ENCODE results near the gene ABHD4.
A peak's percentile ranks its signal among the peaks of the same experiment; 100 is the strongest.
"Not testable (repeated sequence)": the region's sequence is repeated elsewhere in the genome, so short reads cannot be mapped to it uniquely, and the experiment has no call there.

ABHD4 gene, protein sequence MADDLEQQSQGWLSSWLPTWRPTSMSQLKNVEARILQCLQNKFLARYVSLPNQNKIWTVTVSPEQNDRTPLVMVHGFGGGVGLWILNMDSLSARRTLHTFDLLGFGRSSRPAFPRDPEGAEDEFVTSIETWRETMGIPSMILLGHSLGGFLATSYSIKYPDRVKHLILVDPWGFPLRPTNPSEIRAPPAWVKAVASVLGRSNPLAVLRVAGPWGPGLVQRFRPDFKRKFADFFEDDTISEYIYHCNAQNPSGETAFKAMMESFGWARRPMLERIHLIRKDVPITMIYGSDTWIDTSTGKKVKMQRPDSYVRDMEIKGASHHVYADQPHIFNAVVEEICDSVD

DNA sequence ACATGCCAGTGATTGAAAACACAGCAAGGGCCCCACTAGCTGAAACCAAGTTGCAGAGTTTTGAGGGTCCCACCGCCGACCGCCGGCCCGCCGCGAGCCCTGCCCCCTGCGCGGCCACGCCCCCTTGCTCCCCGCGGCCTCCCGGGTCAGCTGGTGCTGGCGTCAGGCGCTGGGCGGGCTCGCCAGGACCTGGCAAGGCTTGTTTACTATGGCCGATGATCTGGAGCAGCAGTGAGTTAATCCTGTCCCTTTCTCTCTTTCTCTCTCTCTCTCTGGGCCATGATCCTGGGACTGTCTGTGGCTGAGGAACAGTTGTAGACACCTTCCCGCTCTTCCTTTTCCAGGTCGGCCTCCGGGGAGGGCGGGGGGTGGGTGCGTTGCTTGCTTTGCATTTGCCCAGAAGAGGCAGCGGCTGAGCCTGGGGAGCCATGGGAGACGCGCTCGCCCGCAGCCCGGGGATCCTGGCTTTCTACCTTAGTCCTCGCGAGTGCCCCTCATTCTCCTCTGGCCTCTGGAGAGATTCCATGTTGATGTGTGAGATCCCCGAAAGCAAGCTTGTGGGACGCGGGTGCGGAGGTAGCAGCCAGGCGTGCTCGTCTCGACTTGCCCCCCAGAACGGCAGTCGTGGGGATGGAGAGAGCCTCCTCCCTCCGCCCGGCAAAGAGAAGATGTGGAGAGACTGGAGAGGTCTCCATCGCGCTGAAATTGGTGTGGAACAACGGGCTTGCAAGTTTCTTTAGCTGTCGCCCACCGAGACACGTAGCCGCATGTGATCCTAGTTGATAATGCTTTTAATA lies at the start of gene ABHD4:
TSS of gene ABHD4 (plus strand) at position 202 of the 797 bp plus-strand sequence. CDS start at position 209, 7 bp downstream.
- DNase-seq = peak; percentile 59

DNA sequence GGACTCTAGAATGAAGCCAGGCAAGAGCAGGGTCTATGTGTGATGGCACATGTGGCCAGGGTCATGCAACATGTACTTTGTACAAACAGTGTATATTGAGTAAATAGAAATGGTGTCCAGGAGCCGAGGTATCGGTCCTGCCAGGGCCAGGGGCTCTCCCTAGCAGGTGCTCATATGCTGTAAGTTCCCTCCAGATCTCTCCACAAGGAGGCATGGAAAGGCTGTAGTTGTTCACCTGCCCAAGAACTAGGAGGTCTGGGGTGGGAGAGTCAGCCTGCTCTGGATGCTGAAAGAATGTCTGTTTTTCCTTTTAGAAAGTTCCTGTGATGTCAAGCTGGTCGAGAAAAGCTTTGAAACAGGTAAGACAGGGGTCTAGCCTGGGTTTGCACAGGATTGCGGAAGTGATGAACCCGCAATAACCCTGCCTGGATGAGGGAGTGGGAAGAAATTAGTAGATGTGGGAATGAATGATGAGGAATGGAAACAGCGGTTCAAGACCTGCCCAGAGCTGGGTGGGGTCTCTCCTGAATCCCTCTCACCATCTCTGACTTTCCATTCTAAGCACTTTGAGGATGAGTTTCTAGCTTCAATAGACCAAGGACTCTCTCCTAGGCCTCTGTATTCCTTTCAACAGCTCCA lies 48.7 kb upstream of the ABHD4 start:
- no peak for DNase-seq

DNA sequence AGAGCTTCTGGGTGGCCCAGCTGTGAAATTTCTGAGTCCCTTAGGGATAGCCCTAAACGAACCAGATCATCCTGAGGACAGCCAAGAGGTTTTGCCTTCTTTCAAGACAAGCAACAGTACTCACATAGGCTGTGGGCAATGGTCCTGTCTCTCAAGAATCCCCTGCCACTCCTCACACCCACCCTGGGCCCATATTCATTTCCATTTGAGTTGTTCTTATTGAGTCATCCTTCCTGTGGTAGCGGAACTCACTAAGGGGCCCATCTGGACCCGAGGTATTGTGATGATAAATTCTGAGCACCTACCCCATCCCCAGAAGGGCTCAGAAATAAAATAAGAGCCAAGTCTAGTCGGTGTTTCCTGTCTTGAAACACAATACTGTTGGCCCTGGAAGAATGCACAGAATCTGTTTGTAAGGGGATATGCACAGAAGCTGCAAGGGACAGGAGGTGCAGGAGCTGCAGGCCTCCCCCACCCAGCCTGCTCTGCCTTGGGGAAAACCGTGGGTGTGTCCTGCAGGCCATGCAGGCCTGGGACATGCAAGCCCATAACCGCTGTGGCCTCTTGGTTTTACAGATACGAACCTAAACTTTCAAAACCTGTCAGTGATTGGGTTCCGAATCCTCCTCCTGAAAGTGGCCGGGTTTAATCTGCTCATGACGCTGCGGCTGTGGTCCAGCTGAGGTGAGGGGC lies 48.0 kb upstream of the ABHD4 start:
- DNase-seq = peak; percentile 62

DNA sequence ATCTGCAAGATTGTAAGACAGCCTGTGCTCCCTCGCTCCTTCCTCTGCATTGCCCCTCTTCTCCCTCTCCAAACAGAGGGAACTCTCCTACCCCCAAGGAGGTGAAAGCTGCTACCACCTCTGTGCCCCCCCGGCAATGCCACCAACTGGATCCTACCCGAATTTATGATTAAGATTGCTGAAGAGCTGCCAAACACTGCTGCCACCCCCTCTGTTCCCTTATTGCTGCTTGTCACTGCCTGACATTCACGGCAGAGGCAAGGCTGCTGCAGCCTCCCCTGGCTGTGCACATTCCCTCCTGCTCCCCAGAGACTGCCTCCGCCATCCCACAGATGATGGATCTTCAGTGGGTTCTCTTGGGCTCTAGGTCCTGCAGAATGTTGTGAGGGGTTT lies 46.5 kb upstream of the ABHD4 start:
- DNase-seq = no peak

DNA sequence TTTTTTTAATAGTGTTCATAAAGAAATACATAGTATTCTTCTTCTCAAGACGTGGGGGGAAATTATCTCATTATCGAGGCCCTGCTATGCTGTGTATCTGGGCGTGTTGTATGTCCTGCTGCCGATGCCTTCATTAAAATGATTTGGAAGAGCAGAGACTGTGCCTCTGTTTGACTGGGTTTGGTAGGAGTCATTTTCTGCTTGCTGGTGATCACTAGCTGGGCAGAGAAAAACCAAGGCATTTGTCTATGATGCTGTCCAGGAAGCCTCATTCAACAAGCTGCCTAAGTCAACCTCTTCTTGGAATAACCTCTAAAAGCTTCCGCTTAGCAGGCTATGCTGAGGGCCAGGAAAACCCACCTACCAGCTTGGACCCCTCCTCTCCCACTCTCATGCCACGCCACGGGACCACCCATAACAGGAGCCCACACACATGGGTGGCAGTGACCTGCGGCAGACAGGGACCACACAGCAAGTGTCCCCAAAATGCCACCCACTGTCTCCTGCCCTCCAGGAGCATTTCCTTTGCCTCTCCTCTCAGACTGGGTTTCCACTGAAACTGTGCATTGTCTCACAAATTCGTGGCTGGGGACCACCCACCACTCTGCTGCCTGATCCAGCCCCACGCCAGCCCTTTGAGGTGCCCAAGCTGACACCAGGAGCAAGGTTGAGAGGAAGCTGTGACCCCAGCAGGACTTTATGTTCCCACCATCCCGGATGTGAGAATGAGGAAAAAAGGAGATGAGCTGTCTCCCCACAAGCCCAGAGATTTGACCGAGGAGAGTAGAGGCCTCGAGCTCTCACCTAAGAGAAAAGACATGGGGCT lies 45.9 kb upstream of the ABHD4 start:
- DNase-seq = no peak

DNA sequence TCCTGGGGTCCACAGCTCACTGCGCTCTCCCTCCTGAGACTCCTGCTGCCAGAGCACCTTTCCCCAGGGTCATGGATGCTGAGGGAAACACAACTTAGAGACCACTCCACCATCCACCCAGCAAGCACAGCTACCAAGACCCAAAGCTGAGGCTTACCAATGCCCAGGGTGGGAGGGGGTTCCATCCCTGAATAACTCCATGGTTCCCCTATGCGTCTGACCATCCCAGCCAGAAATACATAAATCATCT lies 45.3 kb upstream of the ABHD4 start:
- DNase-seq = no peak

DNA sequence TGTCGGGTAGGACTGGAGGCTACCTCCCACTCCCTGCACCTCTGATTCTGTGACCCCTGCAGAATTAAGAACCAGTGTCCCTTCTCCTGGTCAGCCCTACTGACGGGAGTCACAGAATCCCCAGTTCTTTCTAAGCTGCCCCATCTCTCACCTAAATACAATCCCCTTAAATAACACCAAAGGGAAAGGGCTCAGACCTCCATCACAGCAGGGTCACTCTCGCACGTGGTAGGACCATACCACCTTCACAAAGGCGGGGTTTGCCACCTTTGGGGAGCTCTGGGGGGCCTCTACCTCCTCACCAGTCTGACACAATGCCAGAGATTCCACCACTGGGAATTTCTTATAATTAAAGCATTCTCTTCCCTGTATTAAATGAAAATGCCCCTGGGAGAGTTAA lies 44.7 kb upstream of the ABHD4 start:
- DNase-seq = no peak

DNA sequence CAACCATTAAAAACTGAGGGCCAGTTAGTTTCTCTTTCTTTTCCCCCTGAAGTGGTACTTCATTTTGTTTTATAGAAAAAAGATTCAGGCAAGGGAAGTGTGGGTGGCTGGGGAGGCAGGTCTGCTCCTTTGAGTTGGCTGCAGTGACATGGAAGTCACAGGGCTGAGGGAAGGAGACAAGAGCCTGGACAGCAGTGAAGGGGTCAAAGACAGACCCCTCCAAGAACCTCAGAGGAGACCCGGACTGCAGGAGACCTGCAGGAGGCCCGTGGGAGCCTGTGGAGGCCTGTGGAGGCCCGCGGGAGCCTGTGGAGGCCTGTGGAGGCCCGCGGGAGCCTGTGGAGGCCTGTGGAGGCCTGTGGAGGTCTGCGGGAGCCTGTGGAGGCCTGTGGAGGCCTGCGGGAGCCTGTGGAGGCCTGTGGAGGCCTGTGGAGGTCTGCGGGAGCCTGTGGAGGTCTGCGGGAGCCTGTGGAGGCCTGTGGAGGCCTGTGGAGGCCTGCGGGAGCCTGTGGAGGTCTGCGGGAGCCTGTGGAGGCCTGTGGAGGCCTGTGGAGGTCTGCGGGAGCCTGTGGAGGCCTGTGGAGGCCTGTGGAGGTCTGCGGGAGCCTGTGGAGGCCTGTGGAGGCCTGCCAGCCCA lies 44.1 kb upstream of the ABHD4 start:
- DNase-seq = not testable (repeated sequence)

DNA sequence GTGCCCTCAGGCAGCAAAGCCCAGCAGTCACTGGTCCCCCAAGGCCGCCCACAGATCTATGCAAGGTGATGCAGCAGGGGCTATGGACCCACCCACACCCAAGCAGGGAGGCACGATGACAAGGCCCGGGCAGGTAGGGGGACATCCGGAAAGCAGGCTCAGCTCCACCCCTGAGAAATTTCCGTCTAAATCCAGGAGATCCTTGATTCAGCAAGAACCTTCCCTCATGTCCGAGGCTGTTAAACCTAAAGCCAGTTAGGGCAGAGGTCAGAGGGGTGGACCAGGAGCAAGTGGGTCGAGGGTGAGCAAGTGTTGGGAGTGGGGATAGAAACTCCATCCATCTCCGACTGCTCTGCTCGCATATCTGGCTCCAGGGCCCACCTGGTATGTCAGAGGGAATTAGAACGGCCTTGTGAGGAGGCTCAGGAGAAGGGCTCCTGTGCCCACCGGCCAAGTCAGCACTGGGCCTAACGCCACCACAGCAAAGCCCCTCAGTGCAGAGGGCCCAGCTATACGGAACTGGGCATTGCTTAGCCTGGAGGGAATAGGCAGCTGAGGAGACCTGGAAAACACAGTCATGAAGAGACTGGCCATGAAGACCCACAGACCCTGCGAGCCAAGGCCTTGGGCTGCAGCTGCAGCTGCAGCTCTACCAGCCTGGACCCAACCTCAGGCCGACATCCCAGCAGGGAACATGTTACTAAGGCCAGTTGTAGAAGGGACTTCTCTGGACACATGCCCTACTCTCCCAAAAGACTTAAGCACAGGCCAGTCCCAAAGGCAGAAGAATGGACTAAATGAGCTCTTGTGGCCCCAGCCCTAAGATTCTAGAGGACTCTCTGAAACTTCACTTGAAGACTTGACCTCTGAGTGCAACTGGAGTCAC lies 43.4 kb upstream of the ABHD4 start:
- peak; percentile 28 for DNase-seq

DNA sequence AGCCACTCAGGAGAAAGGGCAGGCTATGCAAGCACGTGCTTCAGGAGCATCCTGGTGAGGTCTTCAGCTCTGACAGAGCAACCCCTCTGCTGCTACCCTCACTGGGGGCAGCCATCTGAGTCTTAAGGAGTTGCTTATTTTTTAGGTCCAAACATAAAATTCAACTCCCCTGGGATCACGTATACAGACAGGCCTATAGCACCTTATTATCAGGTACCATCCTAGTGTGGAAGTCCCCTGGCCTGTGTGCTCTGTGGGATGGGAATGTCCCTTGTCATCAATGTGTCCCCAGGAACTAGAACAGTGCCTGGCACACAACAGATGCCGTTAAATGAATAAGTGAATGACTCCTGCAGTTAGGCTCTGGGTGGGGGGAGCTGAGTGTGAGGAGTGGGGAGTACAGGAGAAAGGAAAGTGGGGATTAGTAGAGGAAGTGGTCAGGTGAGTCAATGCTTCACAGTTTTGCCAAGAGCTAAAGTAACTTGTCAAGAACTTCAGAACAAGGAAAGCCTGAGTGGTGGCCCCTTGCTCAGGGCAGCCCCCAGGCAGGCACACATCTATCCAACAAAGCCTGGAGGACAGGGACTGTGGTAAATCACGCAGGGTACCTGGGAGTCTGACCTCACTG lies 42.6 kb upstream of the ABHD4 start:
- DNase-seq = peak; percentile 59

DNA sequence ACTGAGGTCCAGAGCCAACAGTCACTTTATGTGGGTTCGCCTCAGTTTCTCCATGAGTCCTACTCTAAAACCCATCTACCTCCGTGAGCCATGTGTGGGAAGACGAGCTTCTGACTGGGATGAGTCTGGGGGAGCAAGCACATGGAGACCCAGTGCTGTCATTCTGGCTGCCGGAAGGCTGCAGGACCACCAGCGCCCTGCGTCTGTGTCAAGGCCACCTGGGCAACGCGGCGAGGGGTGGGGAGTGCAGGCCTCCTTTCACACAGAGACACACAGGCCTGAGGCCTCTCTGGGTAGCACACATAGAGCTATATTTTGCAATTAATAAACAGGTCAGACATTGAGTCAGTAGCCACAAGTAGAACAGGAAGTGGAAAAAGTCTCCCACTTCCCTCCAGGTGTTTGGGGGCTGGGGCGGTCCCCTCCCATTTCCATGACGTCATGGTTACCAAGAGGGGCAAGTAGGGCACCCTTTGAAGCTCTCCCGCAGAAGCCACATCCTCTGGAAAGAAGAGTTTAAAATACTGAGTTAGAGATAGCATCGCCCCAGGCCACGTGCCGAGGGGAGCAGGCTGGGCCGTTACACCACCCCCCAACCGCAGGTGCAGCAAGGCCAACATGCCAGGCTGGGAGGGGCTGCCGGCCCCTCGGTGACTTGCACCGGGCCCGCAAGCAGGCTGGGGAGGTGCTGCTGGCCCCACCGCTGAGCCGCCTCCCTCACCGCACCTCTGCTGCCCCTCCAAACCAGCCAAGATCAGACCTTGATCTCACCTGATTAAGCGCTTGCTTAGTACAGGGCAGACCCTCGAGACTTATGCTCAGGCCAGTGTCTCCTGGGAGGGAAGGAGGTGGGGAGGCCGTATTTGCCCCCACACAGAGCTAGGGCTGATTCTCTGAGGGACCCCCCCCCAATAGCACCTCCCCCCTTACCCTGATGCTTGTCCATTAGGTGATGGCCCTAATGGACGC lies 41.8 kb upstream of the ABHD4 start:
- peak; percentile 99 for DNase-seq

DNA sequence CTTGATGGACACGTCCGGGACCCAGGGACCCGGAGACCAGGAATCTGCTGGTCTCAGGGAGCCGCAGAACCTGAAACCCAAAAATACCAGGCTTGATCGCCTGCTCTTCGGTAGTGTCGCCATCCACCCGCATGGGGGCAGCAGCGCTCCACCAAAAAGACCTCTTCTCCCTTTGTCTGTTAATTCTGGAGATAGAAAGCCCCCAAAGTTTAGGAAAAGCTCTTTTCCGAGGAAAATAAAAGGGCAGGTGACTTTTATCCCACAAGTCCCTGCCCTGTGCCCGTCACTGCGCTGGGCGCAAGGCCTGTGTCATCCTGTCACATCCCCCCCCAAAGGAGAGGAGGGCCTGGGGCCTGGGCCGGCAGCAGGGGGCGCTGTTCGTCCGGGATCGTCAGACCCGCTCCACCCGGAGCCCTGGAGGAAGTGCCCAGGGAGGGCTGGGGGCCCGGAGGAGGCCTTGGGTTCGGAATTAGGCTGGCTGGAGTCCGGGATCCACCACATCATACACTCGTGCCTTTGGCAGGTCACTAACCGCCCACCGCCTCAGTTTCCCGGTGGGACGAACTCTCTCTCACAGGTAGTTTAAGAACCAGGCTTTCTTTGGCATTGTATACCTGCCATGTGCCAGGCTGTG lies 41.0 kb upstream of the ABHD4 start:
- DNase-seq = peak; percentile 86

DNA sequence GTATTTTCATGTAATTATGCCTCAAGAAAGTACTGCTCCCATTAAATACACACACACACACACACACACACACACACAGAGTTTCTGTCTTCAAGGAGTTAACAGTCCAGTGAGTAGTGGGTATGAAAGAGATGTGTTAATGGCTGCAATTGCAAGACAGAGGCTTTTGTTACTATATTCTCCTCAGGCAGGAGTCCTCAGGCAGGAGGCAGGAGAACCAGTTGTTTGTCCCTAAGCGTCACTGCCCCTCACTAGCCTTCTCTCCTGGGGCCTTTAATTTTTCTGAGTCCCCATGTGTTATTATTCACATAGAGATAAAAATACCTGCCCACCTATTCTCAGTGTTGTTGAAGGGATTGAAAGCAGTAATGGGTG lies 40.3 kb upstream of the ABHD4 start:
- no peak for DNase-seq

DNA sequence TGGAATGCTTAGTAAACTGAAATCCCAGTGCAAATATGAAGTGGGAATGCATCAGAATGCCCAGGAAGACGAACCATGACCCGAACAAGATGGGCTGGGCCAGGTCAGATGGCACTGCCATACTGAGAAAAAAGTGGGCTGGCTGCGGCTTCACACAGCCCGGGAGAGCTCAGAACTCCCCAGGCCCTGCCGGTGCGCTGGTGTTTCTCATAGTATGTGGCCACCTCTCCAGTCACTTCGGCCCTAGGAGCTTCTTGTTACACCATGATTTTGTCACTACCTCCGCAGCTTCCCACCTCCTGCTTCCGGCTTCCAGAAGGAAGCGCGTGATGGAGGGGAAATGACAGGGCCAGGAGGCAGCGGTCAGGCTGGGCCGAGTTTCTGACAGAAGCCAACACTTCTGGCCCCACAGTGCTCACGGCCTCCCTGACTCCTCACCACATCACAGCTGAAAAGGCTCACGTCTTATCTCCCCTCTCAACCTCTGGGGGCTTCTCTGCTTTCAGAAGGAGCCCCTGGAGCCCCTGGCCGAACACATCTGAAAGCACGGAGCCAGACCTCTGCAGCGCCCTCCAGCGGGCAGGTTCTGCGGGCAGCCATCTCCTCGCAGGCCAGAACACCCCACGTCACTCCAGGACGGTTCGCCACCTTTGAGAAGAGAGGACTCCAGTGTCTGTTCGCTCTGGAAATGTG lies 39.7 kb upstream of the ABHD4 start:
- DNase-seq = peak; percentile 61

DNA sequence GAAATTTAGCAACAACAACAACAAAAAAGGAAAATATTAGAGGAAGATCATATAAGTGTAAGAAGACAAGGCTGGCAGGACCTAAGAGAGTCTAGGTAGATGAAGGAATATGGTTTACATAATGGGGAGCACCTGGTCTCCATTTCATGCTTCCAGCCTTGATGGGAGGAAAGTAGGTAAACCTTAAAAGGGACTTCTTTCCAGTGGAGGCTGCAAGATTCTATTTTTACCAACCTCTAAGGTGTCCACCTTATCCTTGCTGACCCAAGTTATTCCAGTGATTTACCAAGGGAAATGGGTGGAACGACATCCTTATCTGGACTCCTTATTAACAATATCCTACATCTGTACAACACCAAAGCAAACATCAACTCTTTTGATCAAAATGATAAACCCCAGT lies 39.1 kb upstream of the ABHD4 start:
- DNase-seq = no peak

DNA sequence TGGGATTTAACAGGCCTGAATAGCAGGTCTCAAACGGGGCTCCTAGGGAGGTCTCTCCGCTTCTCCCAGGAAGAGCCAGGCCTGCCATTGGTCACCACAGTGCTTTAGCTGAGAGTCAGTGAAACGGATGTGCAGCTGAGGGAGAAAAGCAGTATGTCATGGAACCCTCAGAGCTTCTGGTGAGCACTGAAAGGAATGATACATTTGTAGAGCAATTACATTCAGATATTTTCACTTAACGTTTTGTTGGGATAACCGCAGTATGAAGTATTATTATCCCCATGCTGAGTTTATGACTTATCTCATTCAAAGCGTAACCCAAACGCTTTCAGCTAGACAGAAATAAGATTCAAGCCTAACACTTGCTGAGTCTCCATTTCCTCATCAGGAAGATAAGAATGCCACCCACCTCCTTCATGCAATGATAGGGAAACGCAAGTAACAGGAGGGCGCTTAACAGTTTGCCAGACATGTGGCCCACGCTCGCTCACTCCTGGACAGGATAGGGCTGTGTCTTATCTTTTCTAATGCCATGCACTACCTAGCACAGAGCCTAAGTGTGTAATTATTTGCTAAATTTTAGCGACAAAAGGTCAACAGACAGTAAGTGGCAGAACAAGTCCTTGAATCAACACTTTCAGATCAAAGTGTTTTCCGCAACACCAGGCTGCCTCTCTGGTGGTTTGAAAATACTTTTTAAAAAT lies 37.3 kb upstream of the ABHD4 start:
- DNase-seq = peak; percentile 18

DNA sequence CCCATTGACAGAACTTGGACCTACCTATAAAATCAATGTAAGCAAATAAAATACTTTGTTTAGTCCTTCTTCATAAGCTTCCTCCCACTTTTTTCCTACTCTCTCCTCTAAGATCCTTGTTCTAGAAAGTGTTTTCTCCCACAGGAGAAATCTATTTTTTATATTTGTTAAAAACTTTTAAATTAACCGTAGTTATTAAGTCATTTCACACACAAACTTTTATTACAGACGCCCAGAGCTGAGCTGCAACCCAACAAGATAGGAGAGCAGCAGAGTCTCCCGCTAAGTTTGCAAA lies 36.8 kb upstream of the ABHD4 start:
- no peak for DNase-seq
